ENCODE measurements around the gene TEX38. TPM values are rescaled to one million over a fixed set of nuclear protein-coding genes. Genes with fewer than 3 reads are reported as not detected.
"Not testable (repeated sequence)": the region's sequence is repeated elsewhere in the genome, so short reads cannot be mapped to it uniquely, and the experiment has no call there.

Gene TEX38
- total RNA-seq, 1 donor from 2014 or later, result not detected

DNA sequence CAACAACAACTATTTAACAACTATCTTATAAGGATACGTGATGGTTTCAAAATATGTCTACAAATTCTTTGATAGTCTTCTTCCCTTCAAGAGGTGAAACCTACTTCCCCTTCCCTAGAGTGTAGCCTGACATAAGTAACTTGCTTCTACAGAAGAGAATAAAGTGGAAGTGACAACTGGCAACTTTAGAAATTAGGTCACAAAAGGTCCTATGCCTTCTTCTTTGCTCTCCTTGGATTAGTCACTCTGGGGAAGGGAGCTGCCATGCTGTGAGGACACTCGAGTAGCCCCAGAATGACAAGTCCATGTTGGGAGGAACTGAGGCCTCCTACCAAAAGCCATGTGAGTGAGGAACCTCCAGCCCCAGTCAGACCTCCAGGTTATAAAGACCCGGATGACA lies 28.0 kb downstream of the TEX38 start:
- peaks cover 47% of the 10 kb centered on the region for H3K36me3 Mint-ChIP-seq (ENCODE audit: low read depth)
- H3K4me3 Mint-ChIP-seq (ENCODE audit: low read depth), result no peak overlapping the region
- H3K9me3 Mint-ChIP-seq, result no peaks in the 10 kb centered on the region
- peaks cover 10% of the 10 kb centered on the region for H3K4me1 Mint-ChIP-seq (ENCODE audit: low read depth)
- H3K27ac Mint-ChIP-seq, result no peak overlapping the region
- intact Hi-C loops (cut with micrococcal nuclease), result no loop called here
- no peaks in the 10 kb centered on the region for H3K27me3 Mint-ChIP-seq (ENCODE audit: low read depth)
- no peak for DNase-seq (ENCODE audit: low spot score)

DNA sequence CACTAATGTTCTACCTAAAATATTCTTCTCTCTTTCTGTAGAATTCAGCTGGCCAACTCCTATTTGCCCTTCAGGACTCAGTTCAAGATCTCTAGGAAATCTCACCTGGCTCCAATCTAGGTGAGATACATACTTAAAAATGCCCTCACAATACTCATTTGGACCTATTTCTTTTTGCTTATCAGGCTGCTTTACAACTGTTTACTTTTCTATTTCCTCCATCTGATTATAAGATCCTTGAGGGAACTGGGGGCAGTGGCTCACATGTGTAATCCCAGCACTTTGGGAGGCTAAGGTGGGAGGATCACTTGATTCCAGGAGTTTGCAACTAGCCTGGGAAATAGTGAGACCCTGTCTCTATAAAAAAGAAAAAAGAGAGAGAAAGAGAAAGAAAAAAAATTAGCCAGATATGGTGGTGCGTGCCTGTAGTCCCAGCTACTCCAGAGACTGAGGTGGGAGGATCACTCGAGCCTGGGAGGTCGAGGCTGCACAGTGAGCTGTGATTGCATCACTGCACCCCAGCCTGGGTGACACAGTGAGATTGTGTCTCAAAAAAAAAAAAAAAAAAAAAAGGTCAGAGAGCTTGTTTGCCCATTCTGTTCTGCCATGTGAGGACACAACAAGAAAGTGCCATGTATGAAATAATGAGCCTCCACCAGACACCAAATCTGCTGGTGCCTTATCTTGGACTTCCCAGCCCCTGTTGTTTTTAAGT lies 32.4 kb downstream of the TEX38 start:
- Mint-ChIP-seq H3K27ac (no peak overlapping the region), H3K4me1 (ENCODE audit: low read depth) (peaks cover 8% of the 10 kb centered on the region), H3K9me3 (no peaks in the 10 kb centered on the region), H3K27me3 (ENCODE audit: low read depth) (no peaks in the 10 kb centered on the region), H3K4me3 (ENCODE audit: low read depth) (no peak overlapping the region), H3K36me3 (ENCODE audit: low read depth) (peaks cover 49% of the 10 kb centered on the region)
- intact Hi-C loops (cut with micrococcal nuclease), result no loop called here
- DNase-seq (ENCODE audit: low spot score), result no peak

DNA sequence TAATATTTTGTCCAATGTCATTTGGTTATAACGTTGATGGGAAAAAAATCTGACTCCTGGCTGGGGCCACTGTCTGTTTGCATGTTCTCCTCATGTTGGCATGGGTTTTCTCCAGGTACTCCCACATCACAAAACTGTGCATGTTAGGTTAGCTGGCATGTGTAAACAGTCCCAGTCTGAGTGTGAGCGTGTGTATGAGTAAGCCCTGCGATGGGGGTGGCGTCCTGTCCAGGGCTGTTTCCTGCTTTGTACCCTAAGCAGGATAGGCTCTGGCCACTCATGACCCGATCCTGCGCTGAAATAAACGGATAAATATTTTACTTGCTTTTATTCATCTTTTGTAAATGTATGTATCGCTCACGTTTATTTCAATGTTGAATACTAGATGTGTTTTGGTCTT lies 33.8 kb downstream of the TEX38 start:
- Mint-ChIP-seq H3K4me1 (ENCODE audit: low read depth) (peaks cover 9% of the 10 kb centered on the region), H3K9me3 (no peaks in the 10 kb centered on the region), H3K36me3 (ENCODE audit: low read depth) (peaks cover 57% of the 10 kb centered on the region), H3K27ac (no peak overlapping the region), H3K4me3 (ENCODE audit: low read depth) (no peak overlapping the region), H3K27me3 (ENCODE audit: low read depth) (no peaks in the 10 kb centered on the region)
- no peak for DNase-seq (ENCODE audit: low spot score)
- intact Hi-C loops (cut with micrococcal nuclease), result no loop called here

DNA sequence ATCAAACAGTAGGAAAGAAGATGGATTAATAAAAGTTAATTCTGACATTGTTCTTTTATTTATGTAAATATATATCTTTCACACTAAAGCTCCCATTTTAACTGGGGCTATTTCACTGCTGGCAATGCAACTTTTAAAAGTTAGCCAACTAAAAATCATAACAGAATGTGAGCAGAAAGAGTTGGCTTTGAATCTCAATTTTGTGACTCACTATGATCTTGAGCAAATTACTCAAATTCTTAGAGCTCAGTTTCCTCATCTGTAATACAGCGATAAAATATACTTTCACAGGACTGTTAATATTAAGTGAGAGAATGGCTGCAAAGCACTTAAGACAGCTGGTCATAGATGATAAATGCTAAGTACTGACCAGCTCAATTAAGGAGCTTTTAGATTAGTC lies 36.5 kb downstream of the TEX38 start:
- Mint-ChIP-seq H3K4me1 (ENCODE audit: low read depth) (peaks cover 13% of the 10 kb centered on the region), H3K9me3 (no peaks in the 10 kb centered on the region), H3K36me3 (ENCODE audit: low read depth) (peaks cover 75% of the 10 kb centered on the region), H3K4me3 (ENCODE audit: low read depth) (no peak overlapping the region), H3K27ac (no peak overlapping the region), H3K27me3 (ENCODE audit: low read depth) (no peaks in the 10 kb centered on the region)
- DNase-seq (ENCODE audit: low spot score), result no peak
- intact Hi-C loops (cut with micrococcal nuclease), result no loop called here

DNA sequence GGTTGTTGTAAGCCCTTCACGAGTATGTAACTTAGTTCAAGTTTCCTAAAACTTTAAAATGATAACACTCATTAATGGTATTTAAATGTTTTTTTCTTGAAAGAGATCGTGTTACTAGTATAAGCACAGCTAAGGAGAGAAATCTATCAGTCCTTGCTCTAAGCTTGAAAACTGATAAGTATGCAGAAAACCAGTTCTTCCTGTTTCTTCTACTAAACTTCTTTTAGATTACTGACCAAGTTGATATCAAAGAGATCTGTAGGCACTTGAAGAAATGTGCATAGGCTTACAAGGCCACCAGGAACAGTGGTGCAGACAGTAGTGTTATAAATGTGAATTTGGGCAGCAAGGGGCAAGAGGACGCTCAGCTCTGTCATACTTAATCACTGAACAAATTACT lies 43.3 kb downstream of the TEX38 start:
- Mint-ChIP-seq H3K4me1 (ENCODE audit: low read depth) (peaks cover 40% of the 10 kb centered on the region), H3K27me3 (ENCODE audit: low read depth) (no peaks in the 10 kb centered on the region), H3K9me3 (no peaks in the 10 kb centered on the region), H3K27ac (no peak overlapping the region), H3K36me3 (ENCODE audit: low read depth) (peaks cover 69% of the 10 kb centered on the region), H3K4me3 (ENCODE audit: low read depth) (no peak overlapping the region)
- intact Hi-C loops (cut with micrococcal nuclease), result loop anchor here (5.0 kb wide), 2 partner anchors 48 to 98 kb away; partner anchors contain the start of genes ATPAF1 and MOB3C
- DNase-seq (ENCODE audit: low spot score), result no peak

DNA sequence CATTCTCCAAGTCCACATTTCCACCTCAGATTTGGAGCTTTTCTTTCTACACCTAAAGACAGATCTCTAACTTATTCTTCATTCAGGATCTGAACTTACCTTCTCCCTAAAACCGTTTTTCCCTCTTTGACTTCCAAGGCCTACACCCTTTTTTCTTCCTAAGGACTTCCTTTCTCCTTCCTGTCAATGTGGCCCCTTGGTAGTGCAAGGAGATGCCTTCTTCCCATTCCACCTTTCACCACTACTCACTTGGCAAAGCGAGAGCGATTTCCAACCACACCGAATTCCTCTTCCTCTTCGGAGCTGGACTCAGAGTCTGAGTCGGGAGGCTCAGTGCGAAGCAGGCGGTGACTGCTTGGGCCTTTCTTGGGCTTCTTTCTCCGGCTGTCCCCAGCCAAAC lies 46.0 kb downstream of the TEX38 start:
- peak overlapping the region; percentile 95 for H3K4me3 Mint-ChIP-seq (ENCODE audit: low read depth)
- DNase-seq (ENCODE audit: low spot score), result no peak
- intact Hi-C loops (cut with micrococcal nuclease), result loop anchor here (5.0 kb wide), 2 partner anchors 50 to 100 kb away; partner anchors contain the start of genes ATPAF1 and MOB3C
- H3K4me1 Mint-ChIP-seq (ENCODE audit: low read depth), result peaks cover 36% of the 10 kb centered on the region
- peak overlapping the region; percentile 92 for H3K27ac Mint-ChIP-seq
- no peaks in the 10 kb centered on the region for H3K9me3 Mint-ChIP-seq
- peaks cover 47% of the 10 kb centered on the region for H3K36me3 Mint-ChIP-seq (ENCODE audit: low read depth)
- no peaks in the 10 kb centered on the region for H3K27me3 Mint-ChIP-seq (ENCODE audit: low read depth)

DNA sequence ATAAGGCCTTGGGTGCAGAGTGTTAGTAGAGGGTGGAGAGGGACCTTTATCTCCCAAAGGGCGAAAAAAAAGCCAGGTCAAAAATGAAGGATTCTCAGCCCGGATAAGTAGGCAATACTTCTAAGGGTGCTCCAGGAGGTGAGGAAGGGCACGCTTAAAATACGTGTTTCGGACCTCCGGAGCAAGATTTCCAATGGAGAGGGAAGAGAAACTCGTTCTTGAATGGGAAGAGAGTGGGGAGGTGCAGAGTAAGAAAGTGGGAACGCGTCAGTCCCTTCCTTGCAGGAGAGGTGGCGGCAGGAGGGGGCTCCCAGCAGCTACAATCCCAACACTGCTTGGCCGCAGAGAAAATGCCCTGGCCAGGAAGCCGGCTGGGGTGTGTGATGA lies 46.7 kb downstream of the TEX38 start:
- H3K4me3 Mint-ChIP-seq (ENCODE audit: low read depth), result peak overlapping the region; percentile 95
- peaks cover 44% of the 10 kb centered on the region for H3K36me3 Mint-ChIP-seq (ENCODE audit: low read depth)
- no peaks in the 10 kb centered on the region for H3K9me3 Mint-ChIP-seq
- DNase-seq (ENCODE audit: low spot score), result no peak
- intact Hi-C loops (cut with micrococcal nuclease), result loop anchor here (5.0 kb wide), 2 partner anchors 51 to 101 kb away; partner anchors contain the start of genes ATPAF1 and MOB3C
- H3K27me3 Mint-ChIP-seq (ENCODE audit: low read depth), result no peaks in the 10 kb centered on the region
- H3K27ac Mint-ChIP-seq, result peak overlapping the region; percentile 92
- peaks cover 36% of the 10 kb centered on the region for H3K4me1 Mint-ChIP-seq (ENCODE audit: low read depth)

DNA sequence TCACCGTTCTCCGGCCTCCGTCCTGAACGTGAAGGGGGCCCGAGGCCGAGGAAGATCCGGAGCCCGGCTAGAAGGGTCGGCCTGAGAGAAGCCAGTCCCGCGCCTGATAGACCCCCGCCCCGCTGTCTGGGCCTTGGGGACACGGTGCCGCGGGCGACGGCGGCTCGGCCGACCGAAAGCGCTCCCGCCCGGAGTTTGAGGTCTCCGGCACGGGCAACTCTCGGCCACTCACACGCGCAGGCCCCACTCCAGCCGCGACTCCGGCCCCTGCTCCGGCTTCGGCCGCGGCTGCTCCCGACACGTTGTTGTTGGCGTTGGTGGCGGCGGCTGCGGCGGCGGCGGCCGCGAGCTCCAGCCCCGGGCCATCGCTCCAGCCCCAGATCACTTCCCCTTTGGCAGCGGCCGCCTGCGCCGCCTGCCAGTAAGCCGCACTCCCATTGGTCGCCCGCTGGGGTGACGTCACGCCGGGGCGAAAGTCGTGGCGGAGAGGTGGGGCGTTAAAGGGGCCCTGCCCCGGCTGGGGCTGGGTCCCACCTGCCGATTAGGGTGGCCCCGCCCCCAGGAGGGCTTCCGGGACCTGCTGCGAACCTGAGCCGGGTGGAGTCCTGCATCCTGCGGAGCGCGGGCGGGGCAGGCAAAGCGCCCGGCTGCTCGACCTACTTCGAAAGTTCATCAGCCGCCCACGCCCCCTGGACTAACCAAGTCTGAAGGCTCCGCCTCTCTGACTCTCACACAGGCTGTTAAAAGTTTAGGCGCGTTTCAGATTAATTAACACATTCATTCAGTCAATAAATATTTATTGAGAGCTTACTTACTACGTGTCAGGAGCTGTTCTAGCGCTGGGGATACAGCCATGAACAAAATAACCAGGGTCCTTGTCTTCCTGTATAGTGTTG lies 47.3 kb downstream of the TEX38 start, which contains the start of gene EFCAB14:
EFCAB14 (minus strand) TSS at position 388 of the 896 bp plus-strand sequence. CDS start 1,027 bp downstream, outside the sequence.
- peak; percentile 98 for DNase-seq (ENCODE audit: low spot score)
- intact Hi-C loops (cut with micrococcal nuclease), result loop anchor here (1.0 to 5.0 kb wide), 3 partner anchors 52 to 115 kb away; partner anchors contain the start of genes ATPAF1, MKNK1 and MOB3C
- Mint-ChIP-seq H3K4me3 (ENCODE audit: low read depth) (peak within 1 kb of the TSS; percentile 95), H3K4me1 (ENCODE audit: low read depth) (peaks cover 36% of the 10 kb centered on the region), H3K27ac (peak within 1 kb of the TSS; percentile 92), H3K36me3 (ENCODE audit: low read depth) (peaks cover 38% of the 10 kb centered on the region), H3K9me3 (no peaks in the 10 kb centered on the region), H3K27me3 (ENCODE audit: low read depth) (no peaks in the 10 kb centered on the region)

DNA sequence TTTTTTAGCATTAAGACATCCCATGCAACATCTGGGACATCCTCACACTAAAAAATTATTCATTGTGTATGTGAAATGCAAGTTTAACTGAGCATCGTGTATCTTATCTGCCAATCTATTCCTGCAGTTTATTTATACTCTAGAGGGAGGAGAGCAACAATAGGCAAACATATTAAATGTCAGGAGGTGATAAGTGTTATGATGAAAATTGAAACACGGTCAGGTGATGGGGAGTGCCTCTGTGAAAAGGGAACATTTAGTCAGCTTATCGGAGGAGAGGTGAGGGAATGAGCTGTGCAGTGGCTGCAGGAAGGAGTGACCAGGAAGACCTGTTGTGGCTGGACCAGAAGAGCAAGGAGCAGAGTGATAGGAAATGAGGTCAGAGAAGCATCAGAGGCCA lies 48.0 kb downstream of the TEX38 start:
- peaks cover 32% of the 10 kb centered on the region for H3K36me3 Mint-ChIP-seq (ENCODE audit: low read depth)
- intact Hi-C loops (cut with micrococcal nuclease), result loop anchor here (1.0 to 5.0 kb wide), 3 partner anchors 52 to 115 kb away; partner anchors contain the start of genes ATPAF1, MKNK1 and MOB3C
- H3K4me1 Mint-ChIP-seq (ENCODE audit: low read depth), result peaks cover 36% of the 10 kb centered on the region
- H3K27me3 Mint-ChIP-seq (ENCODE audit: low read depth), result no peaks in the 10 kb centered on the region
- DNase-seq (ENCODE audit: low spot score), result no peak
- peak overlapping the region; percentile 95 for H3K4me3 Mint-ChIP-seq (ENCODE audit: low read depth)
- peak overlapping the region; percentile 79 for H3K27ac Mint-ChIP-seq
- no peaks in the 10 kb centered on the region for H3K9me3 Mint-ChIP-seq

DNA sequence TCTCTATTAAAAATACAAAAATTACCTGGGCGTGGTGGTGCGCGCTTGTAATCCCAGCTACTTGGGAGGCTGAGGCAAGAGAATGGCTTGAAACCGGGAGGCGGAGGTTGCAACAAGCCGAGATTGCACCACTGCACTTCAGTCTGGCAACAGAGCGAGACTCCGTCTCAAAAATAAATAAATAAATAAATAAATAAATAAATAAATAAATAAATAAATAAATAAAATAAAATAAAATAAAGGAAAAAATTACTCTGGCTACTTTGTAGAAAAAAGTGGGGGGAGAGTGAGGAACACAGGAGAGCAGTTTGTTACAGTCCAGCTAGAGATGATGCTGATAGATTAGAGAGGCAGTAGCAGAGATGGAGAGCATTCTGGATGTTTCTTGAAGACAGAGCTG lies 48.7 kb downstream of the TEX38 start:
- H3K9me3 Mint-ChIP-seq; DNase-seq (ENCODE audit: low spot score); H3K4me3 Mint-ChIP-seq (ENCODE audit: low read depth); intact Hi-C loops (cut with micrococcal nuclease); H3K27ac Mint-ChIP-seq; H3K27me3 Mint-ChIP-seq (ENCODE audit: low read depth): not testable (repeated sequence)
- Mint-ChIP-seq H3K4me1 (ENCODE audit: low read depth) (peaks cover 34% of the 10 kb centered on the region), H3K36me3 (ENCODE audit: low read depth) (peaks cover 25% of the 10 kb centered on the region)

DNA sequence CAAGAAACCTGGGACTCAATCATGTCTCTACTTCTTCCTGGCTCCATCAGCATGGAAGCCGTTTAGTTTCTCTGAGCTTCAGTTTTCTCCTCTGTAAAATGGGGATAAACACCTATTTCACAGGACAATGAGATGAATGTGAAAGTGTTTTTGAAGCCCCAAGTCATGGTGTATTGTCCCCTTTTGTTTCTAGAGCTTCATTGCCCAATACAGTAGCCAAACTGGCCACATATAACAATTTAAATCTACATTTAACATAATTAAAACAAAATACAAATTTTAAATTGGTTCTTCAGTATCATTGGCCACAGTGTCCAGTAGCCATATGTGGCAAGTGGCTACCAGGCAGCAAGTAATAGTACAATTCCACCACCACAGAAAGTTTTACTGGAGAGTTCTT lies 49.5 kb downstream of the TEX38 start:
- Mint-ChIP-seq H3K27me3 (ENCODE audit: low read depth) (peaks cover 6% of the 10 kb centered on the region), H3K9me3 (no peaks in the 10 kb centered on the region), H3K4me1 (ENCODE audit: low read depth) (peaks cover 30% of the 10 kb centered on the region), H3K36me3 (ENCODE audit: low read depth) (peaks cover 19% of the 10 kb centered on the region), H3K27ac (no peak overlapping the region), H3K4me3 (ENCODE audit: low read depth) (no peak overlapping the region)
- DNase-seq (ENCODE audit: low spot score), result no peak
- intact Hi-C loops (cut with micrococcal nuclease), result no loop called here

DNA sequence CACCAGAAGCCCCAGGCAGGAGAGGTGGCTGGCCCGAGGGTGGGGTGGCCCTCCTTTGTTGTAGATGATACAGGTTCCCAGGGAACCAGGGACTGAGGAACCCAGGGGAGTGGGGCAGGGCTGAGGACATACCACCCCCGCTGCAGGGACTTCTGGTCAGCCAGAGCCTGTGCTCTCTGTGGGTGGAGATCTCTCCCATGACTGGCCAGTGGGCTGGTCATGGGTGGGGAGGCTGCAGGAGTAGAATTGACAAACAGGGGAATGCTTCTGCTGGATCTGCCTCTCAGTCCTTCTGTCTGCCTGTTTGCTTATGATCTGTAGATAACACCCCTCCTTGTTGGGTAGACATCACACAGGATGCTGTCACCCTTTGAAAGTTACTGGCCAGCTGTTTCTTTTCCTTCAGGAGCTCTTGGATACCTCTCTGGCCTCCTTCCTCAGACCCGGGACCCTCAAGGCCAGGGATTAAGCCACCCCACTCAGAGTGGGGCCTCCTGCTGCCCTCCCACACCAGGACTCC lies 50.1 kb downstream of the TEX38 start:
- intact Hi-C loops (cut with micrococcal nuclease), result no loop called here
- Mint-ChIP-seq H3K36me3 (ENCODE audit: low read depth) (peaks cover 14% of the 10 kb centered on the region), H3K27me3 (ENCODE audit: low read depth) (peaks cover 9% of the 10 kb centered on the region), H3K9me3 (no peaks in the 10 kb centered on the region), H3K4me3 (ENCODE audit: low read depth) (no peak overlapping the region), H3K4me1 (ENCODE audit: low read depth) (peaks cover 25% of the 10 kb centered on the region), H3K27ac (no peak overlapping the region)
- no peak for DNase-seq (ENCODE audit: low spot score)

Measured in activated T-helper 2 cell treated with anti-CD3 and anti-CD28 coated beads, Interferon-gamma antibody, Interleukin-2, Interleukin-4, amounts not matched to agents 10 μg/mL and 5 μg/mL and 100 μg/mL, durations not matched to agents 14 hours and 24 hours and 36 hours (primary cell).